IMR-90 (cell line): ENCODE data around the gene MYRFL. TPM values are rescaled to one million over a fixed set of nuclear protein-coding genes. Genes with fewer than 3 reads are reported as not detected.

ENCODE experiments used
- ATAC-seq: fragments of 200-7000 bp; cut with Tn5 transposase; 2 replicates; pipeline ENCODE4 v1.9.1; 2020; ENCODE audit warnings: low read depth, mild to moderate bottlenecking, moderate library complexity
- BruUV-seq: library from RNA; stranded (reverse); fragments of 400-500 nt; replicated peaks from 2 replicates; lab custom pipeline; 2021; lab: Mats Ljungman, UMichigan
- CTCF ChIA-PET: fragments of 300-600 bp; formaldehyde crosslinking; extraction: SDS; loops from one replicate; lab custom pipeline; 2021; ENCODE audit warnings: antibody characterized with exemption; lab: Yijun Ruan, JAX
- POLR2A ChIA-PET: fragments of 300-600 bp; sonication (Branson Sonifier 250); formaldehyde crosslinking; loops from one replicate; lab custom pipeline; 2022; ENCODE audit warnings: antibody characterized with exemption; ENCODE audit not compliant: unreplicated experiment; lab: Charles Lee
- DNase-seq: peaks from one replicate; pipeline ENCODE4 v3.0.0; 2013
- H2AFZ ChIP-seq: replicated peaks from 2 replicates; pipeline ENCODE3; 2013; ENCODE audit warnings: low read length, mild to moderate bottlenecking; ENCODE audit not compliant: poor library complexity
- H2AK5ac ChIP-seq: 2 replicates; pipeline ENCODE4 v1.6.1; 2013; ENCODE audit warnings: low read depth, low read length, inconsistent platforms
- H2AK9ac ChIP-seq: replicated peaks from 2 replicates; pipeline ENCODE3; 2013; ENCODE audit warnings: mild to moderate bottlenecking, low read depth, low read length, moderate library complexity; ENCODE audit not compliant: poor library complexity
- H2BK120ac ChIP-seq: 2 replicates; pipeline ENCODE4 v1.6.1; 2013; ENCODE audit warnings: low read depth, low read length, inconsistent platforms
- H2BK15ac ChIP-seq: 3 replicates; pipeline ENCODE4 v1.6.1; 2013; ENCODE audit warnings: low read depth, low read length, inconsistent platforms
- H2BK20ac ChIP-seq: 2 replicates; pipeline ENCODE4 v1.6.1; 2013; ENCODE audit warnings: low read depth, mild to moderate bottlenecking, inconsistent platforms, low read length, moderate library complexity
- H2BK5ac ChIP-seq: 2 replicates; pipeline ENCODE4 v1.6.1; 2013; ENCODE audit warnings: mild to moderate bottlenecking, low read depth, low read length, inconsistent platforms; ENCODE audit not compliant: poor library complexity, severe bottlenecking
- H3K14ac ChIP-seq: replicated peaks from 2 replicates; pipeline ENCODE4 v1.6.1; 2013; ENCODE audit warnings: low read depth, low read length, inconsistent platforms
- H3K18ac ChIP-seq: 2 replicates; pipeline ENCODE4 v1.6.1; 2013; ENCODE audit warnings: low read depth, low read length, control low read depth
- H3K23ac ChIP-seq: 2 replicates; pipeline ENCODE4 v1.6.1; 2013; ENCODE audit warnings: low read depth, low read length, inconsistent platforms
- H3K27ac ChIP-seq: 2 replicates; pipeline ENCODE4 v1.5.1; 2013; ENCODE audit warnings: mild to moderate bottlenecking, control low read depth, low read length; ENCODE audit not compliant: insufficient read depth
- H3K27me3 ChIP-seq: 2 replicates; pipeline ENCODE4 v1.6.1; 2013; ENCODE audit warnings: low read length; ENCODE audit not compliant: control insufficient read depth, insufficient read depth
- H3K36me3 ChIP-seq: 2 replicates; pipeline ENCODE4 v1.6.1; 2013; ENCODE audit warnings: low read length, mixed read lengths; ENCODE audit not compliant: control insufficient read depth, insufficient read depth
- H3K4ac ChIP-seq: 2 replicates; pipeline ENCODE4 v1.6.1; 2013; ENCODE audit warnings: low read depth, low read length, inconsistent platforms
- H3K4me1 ChIP-seq: 2 replicates; pipeline ENCODE4 v1.6.1; 2013; ENCODE audit warnings: low read length, mixed read lengths; ENCODE audit not compliant: control insufficient read depth, insufficient read depth
- H3K4me2 ChIP-seq: 2 replicates; pipeline ENCODE4 v1.6.1; 2013; ENCODE audit warnings: low read depth, mild to moderate bottlenecking, control low read depth, low read length, moderate library complexity
- H3K4me3 ChIP-seq: 2 replicates; pipeline ENCODE4 v1.5.1; 2013; ENCODE audit warnings: low read depth, mild to moderate bottlenecking, control low read depth, low read length, moderate library complexity; ENCODE audit not compliant: insufficient read depth
- H3K56ac ChIP-seq: 2 replicates; pipeline ENCODE4 v1.6.1; 2013; ENCODE audit warnings: low read length, inconsistent platforms; ENCODE audit not compliant: insufficient read depth; ENCODE audit errors: extremely low read depth
- H3K79me1 ChIP-seq, 2 experiments: 2 replicates each; pipeline ENCODE4 v1.6.1; 2013; ENCODE audit warnings: low read length in 2 of 2, inconsistent platforms in 1 of 2, low read depth in 1 of 2
- H3K9ac ChIP-seq: 2 replicates; pipeline ENCODE4 v1.6.1; 2013; ENCODE audit warnings: low read depth, low read length, control low read depth
- H3K9me1 ChIP-seq: 2 replicates; pipeline ENCODE4 v1.6.1; 2013; ENCODE audit warnings: low read length, inconsistent platforms; ENCODE audit not compliant: insufficient read depth
- H3K9me3 ChIP-seq: 2 replicates; pipeline ENCODE4 v1.6.1; 2013; ENCODE audit warnings: low read length; ENCODE audit not compliant: control insufficient read depth, insufficient read depth
- H4K20me1 ChIP-seq: 2 replicates; pipeline ENCODE4 v1.6.1; 2013; ENCODE audit warnings: low read length, inconsistent platforms; ENCODE audit not compliant: insufficient read depth
- H4K5ac ChIP-seq: 2 replicates; pipeline ENCODE4 v1.6.1; 2013; ENCODE audit warnings: mild to moderate bottlenecking, low read depth, low read length, control low read depth
- H4K8ac ChIP-seq, 2 experiments: 2 replicates each; pipeline ENCODE4 v1.6.1; 2013; ENCODE audit warnings: low read depth in 2 of 2, low read length in 2 of 2, control low read depth in 1 of 2, inconsistent platforms in 1 of 2
- H4K91ac ChIP-seq: 2 replicates; pipeline ENCODE4 v1.6.1; 2013; ENCODE audit warnings: low read depth, low read length, inconsistent platforms; ENCODE audit not compliant: insufficient read depth
- BHLHE40 ChIP-seq: fragments of 150-350 bp; IDR thresholded peaks from 2 replicates; pipeline ENCODE4 v1.6.1; 2016; ENCODE audit warnings: mild to moderate bottlenecking, low read depth, low read length
- CEBPB ChIP-seq: IDR thresholded peaks from 2 replicates; pipeline ENCODE4 v1.6.1; 2012; ENCODE audit warnings: low read depth, low read length, improper control_type of control experiment
- CHD1 ChIP-seq: IDR thresholded peaks from 2 replicates; pipeline ENCODE4 v1.6.1; 2012; ENCODE audit warnings: low read depth, low read length, improper control_type of control experiment
- CTCF ChIP-seq: conservative IDR thresholded peaks from 2 replicates; pipeline ENCODE4 v1.5.1; 2012; ENCODE audit warnings: mild to moderate bottlenecking, low read depth, low read length, improper control_type of control experiment
- ELK1 ChIP-seq: fragments of 150-350 bp; IDR thresholded peaks from 2 replicates; pipeline ENCODE4 v1.6.1; 2016; ENCODE audit warnings: low read depth, mild to moderate bottlenecking, low read length, moderate library complexity, borderline replicate concordance
- FOS ChIP-seq: fragments of 150-350 bp; IDR thresholded peaks from 2 replicates; pipeline ENCODE4 v1.6.1; 2016; ENCODE audit warnings: low read depth, low read length
- MAFK ChIP-seq: IDR thresholded peaks from 2 replicates; pipeline ENCODE4 v1.6.1; 2012; ENCODE audit warnings: low read depth, low read length, improper control_type of control experiment
- MAZ ChIP-seq: IDR thresholded peaks from 2 replicates; pipeline ENCODE4 v1.6.1; 2012; ENCODE audit warnings: low read depth, mild to moderate bottlenecking, low read length, improper control_type of control experiment, moderate library complexity, borderline replicate concordance
- MXI1 ChIP-seq: IDR thresholded peaks from 2 replicates; pipeline ENCODE4 v1.6.1; 2012; ENCODE audit warnings: low read depth, mild to moderate bottlenecking, low read length, moderate library complexity, borderline replicate concordance
- NFE2L2 ChIP-seq: fragments of 150-350 bp; IDR thresholded peaks from 2 replicates; pipeline ENCODE4 v1.6.1; 2016; ENCODE audit warnings: low read depth, mild to moderate bottlenecking, low read length
- POLR2A ChIP-seq: IDR thresholded peaks from 2 replicates; pipeline ENCODE4 v1.6.1; 2012; ENCODE audit warnings: mild to moderate bottlenecking, low read depth, low read length
- RAD21 ChIP-seq: IDR thresholded peaks from 2 replicates; pipeline ENCODE4 v1.6.1; 2012; ENCODE audit warnings: low read length, improper control_type of control experiment
- RCOR1 ChIP-seq: IDR thresholded peaks from 2 replicates; pipeline ENCODE4 v1.6.1; 2012; ENCODE audit warnings: mild to moderate bottlenecking, low read length, improper control_type of control experiment; ENCODE audit not compliant: insufficient replicate concordance
- RFX5 ChIP-seq: IDR thresholded peaks from 2 replicates; pipeline ENCODE4 v1.8.0; 2012; ENCODE audit warnings: low read depth, mild to moderate bottlenecking, low read length, moderate library complexity
- SMC3 ChIP-seq: fragments of 150-350 bp; IDR thresholded peaks from 2 replicates; pipeline ENCODE4 v1.6.1; 2016; ENCODE audit warnings: low read depth, mild to moderate bottlenecking, antibody characterized with exemption, low read length, moderate library complexity
- USF2 ChIP-seq: fragments of 150-350 bp; IDR thresholded peaks from 2 replicates; pipeline ENCODE4 v1.6.1; 2017; ENCODE audit warnings: mild to moderate bottlenecking, antibody characterized with exemption, low read length, low read depth
- WGBS, 2 experiments: methylation state at CpG; one replicate each; pipeline versions ENCODE4 v1.1.5 to v1.1.7; 2013; ENCODE audit warnings: missing lambda C conversion rate in 2 of 2; ENCODE audit not compliant: insufficient read length in 1 of 2; ENCODE audit errors: extremely low coverage in 2 of 2; 5-methylcytosine and 5-hydroxymethylcytosine counted together
- dilution Hi-C: fragments of 300-500 bp; cut with HindIII; formaldehyde crosslinking; loops from one replicate; pipeline ENCODE4 v1.14.3; 2018; ENCODE audit warnings: low sequenced_read_pairs; ENCODE audit not compliant: unreplicated experiment
- in situ Hi-C: fragments of 300-500 bp; cut with MboI; formaldehyde crosslinking; loops from 3 replicates; pipeline ENCODE4 v1.14.3; 2019; ENCODE audit warnings: low sequenced_read_pairs, inconsistent platforms, mixed read lengths
- intact Hi-C: fragments of 100-400 bp; cut with micrococcal nuclease; formaldehyde crosslinking; loops from 2 replicates; pipeline ENCODE4 v1.10.0; 2022
- polyA plus RNA-seq, 3 experiments: library from polyadenylated mRNA; depleted of rRNA; stranded (reverse); fragments of >200 nt; gene quantifications; 2 replicates each; pipeline ENCODE4 v1.2.3, GENCODE V29; 2012; ENCODE audit warnings: low replicate concordance in 1 of 3
- total RNA-seq: library from RNA; depleted of rRNA; stranded (reverse); fragments of >200 nt; gene quantifications from 2 replicates; pipeline ENCODE4 v1.2.3, GENCODE V29; 2012

The MYRFL gene
- total and polyA plus RNA-seq, 2 of the 4 experiments (the other 2 are of a cell fraction) = not detected

GRCh38 chr12:69836015-69836414 lies 11.0 kb downstream of the MYRFL start:
- Histone ChIP-seq H3K9ac (no peak overlapping the region), H3K27me3 (no peaks in the 10 kb centered on the region), H3K4ac (no peak overlapping the region), H2AK5ac (no peak overlapping the region), H2AK9ac (no peak overlapping the region), H4K20me1 (no peaks in the 10 kb centered on the region), H3K14ac (no peak overlapping the region), H3K36me3 (no peaks in the 10 kb centered on the region), H3K9me1 (no peaks in the 10 kb centered on the region), H3K18ac (no peak overlapping the region), H3K23ac (no peak overlapping the region), H2BK5ac (no peak overlapping the region), H3K9me3 (no peaks in the 10 kb centered on the region), H2AFZ (no peak overlapping the region), H3K56ac (no peak overlapping the region), H3K27ac (no peak overlapping the region), H3K79me1 (no peaks in the 10 kb centered on the region), H4K91ac (no peak overlapping the region), H2BK20ac (no peak overlapping the region), H3K4me3 (no peak overlapping the region), H2BK15ac (no peak overlapping the region), H2BK120ac (no peak overlapping the region), H3K4me2 (no peak overlapping the region), H4K5ac (no peak overlapping the region), H3K4me1 (no peaks in the 10 kb centered on the region), H4K8ac (no peak overlapping the region)
- TF ChIP-seq BHLHE40 = no peak
- TF ChIP-seq ELK1 = no peak
- no peak for TF ChIP-seq MAZ
- TF ChIP-seq RAD21 = no peak
- no peak for TF ChIP-seq RFX5
- no peak for TF ChIP-seq NFE2L2
- TF ChIP-seq MXI1 = no peak
- TF ChIP-seq CHD1 = no peak
- TF ChIP-seq FOS = no peak
- TF ChIP-seq CEBPB = no peak
- no peak for TF ChIP-seq SMC3
- no peak for TF ChIP-seq USF2
- no peak for TF ChIP-seq RCOR1
- no peak for TF ChIP-seq MAFK
- no peak for TF ChIP-seq CTCF
- TF ChIP-seq POLR2A = no peak
- dilution Hi-C loops = no loop called here
- BruUV-seq = no TSS peak
- ChIA-PET CTCF (no interaction called here), POLR2A (no interaction called here)
- intact Hi-C loops = no loop called here
- in situ Hi-C loops = no loop called here
- 55% methylated on average over 2 of the region's 13 CpGs; no CpG with 5 or more reads in 1 of the 2 experiments for WGBS, 2 experiments
- DNase-seq (no peak), ATAC-seq (no peak)
